H9 (cell line): ENCODE results near the gene DCTN2. TPM values are rescaled to one million over a fixed set of nuclear protein-coding genes. Genes with fewer than 3 reads are reported as not detected.

Experiments
- DNase-seq: peaks from one replicate; pipeline ENCODE4 v3.0.0-alpha.2; 2017
- H2AFZ ChIP-seq: one replicate; pipeline ENCODE4 v1.6.1; 2013; ENCODE audit warnings: mild to moderate bottlenecking, low read length, control low read depth, moderate library complexity
- H2AK5ac ChIP-seq: 2 replicates; pipeline ENCODE4 v1.6.1; 2013; ENCODE audit warnings: low read length, control low read depth, mixed read lengths; ENCODE audit not compliant: insufficient read length
- H2BK120ac ChIP-seq: one replicate; pipeline ENCODE4 v1.6.1; 2013; ENCODE audit warnings: low read depth, mild to moderate bottlenecking, low read length, control low read depth, inconsistent platforms; ENCODE audit not compliant: poor library complexity, severe bottlenecking
- H2BK12ac ChIP-seq: 2 replicates; pipeline ENCODE4 v1.6.1; 2013; ENCODE audit warnings: low read length, control low read depth, mixed read lengths, low read depth; ENCODE audit not compliant: insufficient read length
- H2BK15ac ChIP-seq: 2 replicates; pipeline ENCODE4 v1.6.1; 2013; ENCODE audit warnings: low read depth, low read length, control low read depth
- H2BK20ac ChIP-seq: one replicate; pipeline ENCODE4 v1.6.1; 2013; ENCODE audit warnings: low read depth, mild to moderate bottlenecking, low read length, control low read depth, inconsistent platforms; ENCODE audit not compliant: poor library complexity, severe bottlenecking
- H2BK5ac ChIP-seq: 2 replicates; pipeline ENCODE4 v1.6.1; 2013; ENCODE audit warnings: low read length, control low read depth, mixed read lengths; ENCODE audit not compliant: insufficient read length
- H3K14ac ChIP-seq: 2 replicates; pipeline ENCODE4 v1.6.1; 2013; ENCODE audit warnings: low read length, control low read depth; ENCODE audit not compliant: insufficient read depth
- H3K18ac ChIP-seq: 2 replicates; pipeline ENCODE4 v1.6.1; 2013; ENCODE audit warnings: low read depth, mild to moderate bottlenecking, mixed read lengths, low read length, control low read depth; ENCODE audit not compliant: insufficient read length
- H3K23ac ChIP-seq: 2 replicates; pipeline ENCODE4 v1.6.1; 2013; ENCODE audit warnings: low read length, control low read depth, mixed read lengths, low read depth; ENCODE audit not compliant: insufficient read length
- H3K23me2 ChIP-seq: 2 replicates; pipeline ENCODE4 v1.6.1; 2013; ENCODE audit warnings: low read depth, mild to moderate bottlenecking, mixed read lengths, low read length, control low read depth; ENCODE audit not compliant: insufficient read length, poor library complexity, severe bottlenecking
- H3K27ac ChIP-seq: 2 replicates; pipeline ENCODE4 v1.5.1; 2013; ENCODE audit warnings: low read length, control low read depth, mixed read lengths, low read depth; ENCODE audit not compliant: insufficient read length
- H3K27me3 ChIP-seq: 2 replicates; pipeline ENCODE4 v1.6.1; 2013; ENCODE audit warnings: low read length, control low read depth, inconsistent platforms; ENCODE audit not compliant: insufficient read depth
- H3K4ac ChIP-seq: 2 replicates; pipeline ENCODE4 v1.6.1; 2013; ENCODE audit warnings: low read depth, mild to moderate bottlenecking, control low read depth, inconsistent platforms, low read length, moderate library complexity
- H3K4me1 ChIP-seq: 2 replicates; pipeline ENCODE4 v1.6.1; 2013; ENCODE audit warnings: low read length, control low read depth, inconsistent platforms; ENCODE audit not compliant: insufficient read depth
- H3K4me2 ChIP-seq: 2 replicates; pipeline ENCODE4 v1.6.1; 2013; ENCODE audit warnings: low read length, control low read depth, mixed read lengths; ENCODE audit not compliant: insufficient read length, insufficient read depth
- H3K56ac ChIP-seq: 2 replicates; pipeline ENCODE4 v1.6.1; 2013; ENCODE audit warnings: low read depth, mild to moderate bottlenecking, mixed read lengths, low read length, control low read depth; ENCODE audit not compliant: insufficient read length
- H3K79me1 ChIP-seq: 2 replicates; pipeline ENCODE4 v1.6.1; 2013; ENCODE audit warnings: low read depth, mild to moderate bottlenecking, moderate library complexity, low read length, control low read depth, inconsistent platforms; ENCODE audit not compliant: insufficient read depth, poor library complexity, severe bottlenecking
- H3K79me2 ChIP-seq: 2 replicates; pipeline ENCODE4 v1.6.1; 2013; ENCODE audit warnings: low read length, control low read depth, inconsistent platforms; ENCODE audit not compliant: insufficient read depth
- H3K9ac ChIP-seq: 2 replicates; pipeline ENCODE4 v1.6.1; 2013; ENCODE audit warnings: low read length, control low read depth, mixed read lengths; ENCODE audit not compliant: insufficient read length; ENCODE audit errors: extremely low read depth
- H3K9me3 ChIP-seq: one replicate; pipeline ENCODE4 v1.6.1; 2013; ENCODE audit warnings: low read depth, low read length, inconsistent platforms; ENCODE audit not compliant: control insufficient read depth
- H3T11ph ChIP-seq: one replicate; pipeline ENCODE4 v1.6.1; 2013; ENCODE audit warnings: mild to moderate bottlenecking, low read length, control low read depth, inconsistent platforms
- H4K20me1 ChIP-seq: one replicate; pipeline ENCODE4 v1.6.1; 2013; ENCODE audit not compliant: control insufficient read depth, insufficient read length, insufficient read depth
- H4K5ac ChIP-seq: 2 replicates; pipeline ENCODE4 v1.6.1; 2013; ENCODE audit warnings: low read depth, mild to moderate bottlenecking, mixed read lengths, low read length, control low read depth; ENCODE audit not compliant: insufficient read length
- H4K8ac ChIP-seq: replicated peaks from 2 replicates; pipeline ENCODE4 v1.6.1; 2013; ENCODE audit warnings: low read length, control low read depth, mixed read lengths, low read depth; ENCODE audit not compliant: insufficient read length
- H4K91ac ChIP-seq: 2 replicates; pipeline ENCODE4 v1.6.1; 2013; ENCODE audit warnings: low read depth, mild to moderate bottlenecking, moderate library complexity, mixed read lengths, low read length, control low read depth; ENCODE audit not compliant: insufficient read length
- H3K27ac Mint-ChIP-seq, 3 experiments: 2 replicates in 2 of 3; 3 replicates in 1 of 3; pipeline ENCODE4 v1.8.0; 2020 to 2021; ENCODE audit warnings: mixed read lengths in 3 of 3, mild to moderate bottlenecking in 1 of 3, moderate library complexity in 1 of 3
- H3K27me3 Mint-ChIP-seq: 2 replicates; pipeline ENCODE4 v1.8.0; 2021; ENCODE audit warnings: low read depth, mild to moderate bottlenecking, moderate library complexity, mixed read lengths
- H3K36me3 Mint-ChIP-seq, 3 experiments: 2 replicates in 2 of 3; 3 replicates in 1 of 3; pipeline ENCODE4 v1.8.0; 2020 to 2021; ENCODE audit warnings: low read depth in 3 of 3, mixed read lengths in 3 of 3; ENCODE audit not compliant: insufficient read depth in 1 of 3
- H3K4me1 Mint-ChIP-seq, 2 experiments: 2 replicates each; pipeline ENCODE4 v1.8.0; 2020; ENCODE audit warnings: mixed read lengths in 2 of 2
- H3K4me3 Mint-ChIP-seq, 2 experiments: 2 replicates in 1 of 2; 3 replicates in 1 of 2; pipeline ENCODE4 v1.8.0; 2020 to 2021; ENCODE audit warnings: mild to moderate bottlenecking in 2 of 2, mixed read lengths in 2 of 2, moderate library complexity in 1 of 2
- H3K9me3 Mint-ChIP-seq, 2 experiments: 2 replicates in 1 of 2; 3 replicates in 1 of 2; pipeline ENCODE4 v1.8.0; 2020; ENCODE audit warnings: mild to moderate bottlenecking in 2 of 2, mixed read lengths in 2 of 2, moderate library complexity in 1 of 2
- WGBS: extraction: QIAGEN DNeasy Blood & Tissue Kit; methylation state at CpG from one replicate; pipeline ENCODE4 v1.1.7; 2013; ENCODE audit warnings: missing lambda C conversion rate, low lambda C conversion rate, mixed read lengths; ENCODE audit not compliant: insufficient read length; ENCODE audit errors: extremely low coverage; 5-methylcytosine and 5-hydroxymethylcytosine counted together
- total RNA-seq: library from RNA; stranded (reverse); gene quantifications from 2 replicates; pipeline ENCODE4 v1.2.1, GENCODE V29; 2021
- TF ChIP-seq, protein P1 (sequence below): fragments of 200-600 bp; sonication (generic); conservative IDR thresholded peaks from 3 replicates; pipeline ENCODE4 v1.8.0; 2021; ENCODE audit warnings: antibody characterized with exemption, mild to moderate bottlenecking

DCTN2 gene
- total RNA-seq, 1 experiment from 2014 or later = 97.7 TPM

DNA sequence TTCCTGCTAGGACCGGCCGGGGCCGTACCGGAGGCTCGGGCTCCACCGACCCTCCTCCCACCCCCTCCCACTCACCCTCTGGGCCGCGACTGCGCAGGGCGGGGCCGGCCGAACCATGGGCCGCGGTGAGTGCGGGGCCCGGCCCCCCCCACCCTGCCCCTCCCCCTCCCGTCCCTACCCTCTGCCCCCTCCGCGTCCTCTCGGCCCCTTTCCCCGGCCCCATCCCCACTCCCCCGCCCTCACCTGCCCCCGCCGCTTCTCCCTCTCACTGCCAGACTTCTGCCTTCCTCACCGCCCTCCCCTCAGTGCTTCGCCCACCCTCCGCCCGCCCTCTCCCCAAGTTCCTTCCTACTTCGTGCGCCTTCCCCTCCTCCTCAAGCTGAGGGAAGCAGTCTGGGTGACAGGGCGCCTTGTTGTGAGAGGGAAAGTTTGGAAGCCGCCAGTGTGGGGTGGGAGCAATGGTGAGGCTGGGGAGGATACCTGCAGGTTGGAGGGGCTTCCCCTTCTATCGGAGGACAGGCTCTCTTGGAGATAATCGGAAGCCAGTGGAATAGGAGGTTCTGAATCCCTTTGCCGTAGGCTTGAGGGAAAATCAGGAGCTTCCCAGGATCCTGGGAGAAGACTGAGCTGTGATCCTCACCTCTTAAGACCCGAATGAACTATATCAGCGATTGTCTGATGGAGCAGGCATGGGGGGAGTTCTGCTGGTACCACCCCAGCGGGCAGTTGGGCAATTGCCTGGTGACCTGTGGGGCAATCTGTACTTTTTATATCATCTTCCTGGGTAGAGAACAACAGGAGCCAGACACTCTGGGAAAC is 23.9 kb downstream of the DCTN2 start:
- Mint-ChIP-seq H3K27me3 (no peaks in the 10 kb centered on the region; the same call in 1 of the 2 replicates), H3K27ac (peak overlapping the region; percentile 94 to 97 (median 95); a peak in 5 of 7 replicates), H3K4me3 (peak overlapping the region; percentile 96), H3K36me3 (peaks cover 16 to 39% (median 39%) of the 10 kb centered on the region in 3 experiments), H3K4me1 (peaks cover 35 to 52% of the 10 kb centered on the region in 2 experiments), H3K9me3 (no peaks in the 10 kb centered on the region)
- Histone ChIP-seq H3K14ac (peak overlapping the region; percentile 37), H3K79me1 (no peaks in the 10 kb centered on the region), H2BK20ac (no peak overlapping the region), H3K79me2 (no peaks in the 10 kb centered on the region), H3K4me1 (peaks cover 3% of the 10 kb centered on the region; the same call in 1 of the 2 replicates), H4K8ac (no peak overlapping the region), H3K4me2 (peak overlapping the region; percentile 97), H4K91ac (no peak overlapping the region), H3K27ac (no peak overlapping the region), H2BK120ac (no peak overlapping the region), H2BK5ac (no peak overlapping the region), H2BK12ac (no peak overlapping the region), H3K27me3 (no peaks in the 10 kb centered on the region), H2BK15ac (no peak overlapping the region), H3K23me2 (peaks cover 22% of the 10 kb centered on the region), H3K18ac (peak overlapping the region; percentile 51), H3K56ac (no peak overlapping the region), H3T11ph (no peak overlapping the region), H2AFZ (no peak overlapping the region), H3K9ac (peak overlapping the region; percentile 53), H2AK5ac (no peak overlapping the region), H4K5ac (no peak overlapping the region), H3K4ac (no peak overlapping the region), H3K9me3 (no peaks in the 10 kb centered on the region), H3K23ac (no peak overlapping the region), H4K20me1 (no peaks in the 10 kb centered on the region)
- no CpG with 5 or more reads among the region's 38 CpGs for WGBS
- TF ChIP-seq, protein P1, sequence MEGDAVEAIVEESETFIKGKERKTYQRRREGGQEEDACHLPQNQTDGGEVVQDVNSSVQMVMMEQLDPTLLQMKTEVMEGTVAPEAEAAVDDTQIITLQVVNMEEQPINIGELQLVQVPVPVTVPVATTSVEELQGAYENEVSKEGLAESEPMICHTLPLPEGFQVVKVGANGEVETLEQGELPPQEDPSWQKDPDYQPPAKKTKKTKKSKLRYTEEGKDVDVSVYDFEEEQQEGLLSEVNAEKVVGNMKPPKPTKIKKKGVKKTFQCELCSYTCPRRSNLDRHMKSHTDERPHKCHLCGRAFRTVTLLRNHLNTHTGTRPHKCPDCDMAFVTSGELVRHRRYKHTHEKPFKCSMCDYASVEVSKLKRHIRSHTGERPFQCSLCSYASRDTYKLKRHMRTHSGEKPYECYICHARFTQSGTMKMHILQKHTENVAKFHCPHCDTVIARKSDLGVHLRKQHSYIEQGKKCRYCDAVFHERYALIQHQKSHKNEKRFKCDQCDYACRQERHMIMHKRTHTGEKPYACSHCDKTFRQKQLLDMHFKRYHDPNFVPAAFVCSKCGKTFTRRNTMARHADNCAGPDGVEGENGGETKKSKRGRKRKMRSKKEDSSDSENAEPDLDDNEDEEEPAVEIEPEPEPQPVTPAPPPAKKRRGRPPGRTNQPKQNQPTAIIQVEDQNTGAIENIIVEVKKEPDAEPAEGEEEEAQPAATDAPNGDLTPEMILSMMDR = no peak
- DNase-seq = no peak
